Activated T-cell treated with anti-CD3 and anti-CD28 coated beads for 48 hours (primary cell): Measurements from ENCODE around the gene CDX2.

Experiments
- DNase-seq: peaks from one replicate; pipeline ENCODE4 v3.0.0-alpha.2; 2020; ENCODE audit warnings: low read depth

Gene CDX2

DNA sequence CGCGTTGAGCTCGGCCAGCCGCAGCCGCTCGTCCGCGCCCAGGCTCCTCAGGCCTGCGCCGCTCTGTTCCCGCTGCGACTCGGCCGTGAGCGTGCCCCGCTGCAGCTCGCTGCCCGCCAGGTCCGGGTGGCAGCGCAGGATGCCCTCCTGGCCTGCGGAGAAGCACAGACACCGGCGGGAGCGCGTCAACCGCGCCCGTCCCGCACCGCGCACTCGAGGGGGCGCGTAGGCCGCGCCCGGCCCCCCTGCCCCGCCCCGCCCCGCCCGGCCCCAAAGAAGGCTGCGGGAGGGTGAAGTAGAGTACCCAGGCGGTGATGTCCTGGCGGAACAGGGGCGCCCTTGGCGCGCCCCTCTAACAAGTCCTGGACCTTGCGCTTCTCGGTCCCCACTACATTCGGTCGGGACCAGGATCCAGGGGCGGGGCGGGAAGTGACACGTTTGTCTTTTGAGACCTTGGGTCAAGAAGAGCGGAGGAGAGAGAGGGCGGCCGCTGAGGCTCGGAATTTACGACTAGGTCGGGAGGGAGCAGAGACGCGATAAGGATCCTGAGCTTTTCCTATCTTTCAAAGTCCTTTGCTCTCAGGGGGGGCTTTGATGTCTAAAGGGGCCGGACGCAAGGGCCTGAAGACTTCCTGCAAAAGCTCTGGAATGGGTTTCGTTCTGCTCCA lies 9.3 kb upstream of the CDX2 start:
- no peak for DNase-seq

DNA sequence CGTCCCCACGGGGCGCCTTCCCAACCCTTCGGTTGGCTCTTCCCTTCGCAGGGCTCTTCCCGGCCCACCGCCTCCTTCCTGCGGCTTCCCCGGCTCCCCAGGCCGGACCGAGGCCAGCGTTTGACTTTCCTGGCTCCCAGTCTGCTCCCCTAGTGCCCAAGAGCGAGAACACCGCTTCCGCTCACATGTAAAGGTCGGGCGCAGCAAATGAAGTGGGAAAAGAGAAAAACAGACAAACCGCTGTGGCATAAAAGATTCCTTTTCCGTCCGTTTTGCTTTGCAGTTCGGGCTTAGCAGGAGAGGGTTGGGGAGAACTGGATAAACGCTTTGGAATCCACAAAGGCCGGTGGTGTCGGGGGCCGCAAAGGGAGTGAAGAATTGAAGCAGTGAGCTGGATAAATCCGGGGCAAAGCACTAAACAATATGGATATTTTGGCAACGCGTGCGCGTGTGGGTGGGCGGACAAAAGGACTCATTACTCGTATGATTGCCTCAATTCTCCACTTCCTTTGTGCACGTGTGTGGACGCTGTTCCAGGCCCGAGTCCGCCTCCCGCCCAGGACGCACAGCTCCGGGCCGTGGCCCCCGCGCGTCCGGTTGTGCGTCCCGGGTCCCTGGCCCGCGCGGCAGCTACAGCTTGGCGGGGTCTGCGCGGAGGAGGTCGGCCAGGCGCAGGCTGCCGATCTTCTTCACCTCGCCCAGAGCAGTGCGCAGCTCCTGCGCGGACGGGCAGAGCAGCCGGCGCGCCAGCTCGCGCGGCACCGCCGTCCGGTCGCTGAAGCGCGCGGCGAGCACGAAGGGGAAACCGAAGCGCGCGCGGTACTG lies 8.6 kb upstream of the CDX2 start:
- no peak for DNase-seq

DNA sequence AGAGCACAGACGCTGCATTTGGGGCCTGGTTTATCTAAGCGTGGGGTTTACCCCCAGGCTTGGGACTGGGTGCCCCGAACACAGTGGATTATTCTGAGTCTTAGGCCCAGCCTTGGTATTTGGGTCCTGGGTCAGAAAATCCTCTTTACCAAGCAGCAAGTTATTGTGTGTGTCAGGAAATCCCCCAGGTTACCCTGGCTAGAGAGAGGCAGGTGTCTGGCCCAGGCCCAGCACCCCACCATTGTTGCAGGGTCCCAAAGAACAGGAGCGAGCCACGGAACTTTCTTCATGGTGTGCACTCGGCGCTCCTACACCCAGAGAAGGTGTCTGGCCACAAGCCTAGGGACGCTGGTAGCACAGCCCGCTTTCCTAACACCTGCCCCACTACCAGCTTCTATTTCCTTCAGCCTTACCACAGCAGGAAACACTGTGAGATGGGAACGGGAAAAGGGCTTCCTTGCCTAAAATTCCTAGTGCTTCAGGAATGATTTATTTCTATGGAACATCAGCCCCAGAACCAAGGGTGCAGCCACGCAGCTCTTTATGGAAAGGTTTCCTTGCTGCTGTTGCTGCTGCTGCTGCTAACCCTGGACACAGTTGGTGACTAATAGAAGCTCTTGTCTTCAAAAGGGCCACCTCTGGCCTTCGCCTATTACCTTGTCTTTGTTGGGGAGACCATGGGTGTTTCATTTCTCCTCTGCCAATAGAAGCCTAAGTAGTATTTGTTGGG lies 7.4 kb upstream of the CDX2 start:
- DNase-seq = no peak

DNA sequence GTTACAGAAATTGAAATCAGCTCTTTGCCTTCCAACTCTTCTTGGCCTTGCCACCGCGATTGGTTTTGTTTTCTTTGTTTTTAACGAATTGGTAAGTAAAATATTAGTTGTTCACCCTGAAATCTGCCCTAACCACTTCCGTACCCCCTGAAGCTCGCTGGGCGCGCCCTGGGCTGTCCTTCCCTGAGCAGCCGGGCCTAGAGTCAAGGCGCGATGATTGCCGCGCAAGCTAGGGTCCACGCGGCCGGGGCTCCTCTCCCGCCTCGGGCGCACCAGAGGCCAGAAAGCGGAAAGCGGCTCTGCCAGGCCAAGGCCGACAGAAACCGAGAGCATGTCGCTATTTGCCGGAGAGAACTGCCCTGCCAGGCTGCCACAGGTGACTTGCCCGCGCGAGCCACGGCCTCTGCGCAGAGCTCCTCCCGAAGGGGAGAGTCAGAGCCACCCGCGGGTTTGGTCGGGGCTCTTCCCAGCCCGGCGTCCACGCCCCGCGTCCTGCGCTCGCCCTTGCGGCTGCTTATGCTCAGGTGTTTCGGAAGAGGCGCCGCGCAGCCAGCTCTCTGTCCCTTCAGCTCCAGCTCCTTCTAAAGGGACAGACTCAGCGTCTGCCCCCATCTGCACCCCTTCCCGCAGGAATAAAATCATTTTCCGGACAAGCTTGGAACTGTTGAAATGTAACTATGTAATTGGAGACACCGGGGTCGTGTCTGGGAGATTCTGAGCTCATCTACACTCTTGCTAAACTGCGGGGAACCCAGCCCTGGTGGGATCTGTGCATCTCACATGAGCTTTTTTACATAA lies 6.6 kb upstream of the CDX2 start:
- DNase-seq = no peak

DNA sequence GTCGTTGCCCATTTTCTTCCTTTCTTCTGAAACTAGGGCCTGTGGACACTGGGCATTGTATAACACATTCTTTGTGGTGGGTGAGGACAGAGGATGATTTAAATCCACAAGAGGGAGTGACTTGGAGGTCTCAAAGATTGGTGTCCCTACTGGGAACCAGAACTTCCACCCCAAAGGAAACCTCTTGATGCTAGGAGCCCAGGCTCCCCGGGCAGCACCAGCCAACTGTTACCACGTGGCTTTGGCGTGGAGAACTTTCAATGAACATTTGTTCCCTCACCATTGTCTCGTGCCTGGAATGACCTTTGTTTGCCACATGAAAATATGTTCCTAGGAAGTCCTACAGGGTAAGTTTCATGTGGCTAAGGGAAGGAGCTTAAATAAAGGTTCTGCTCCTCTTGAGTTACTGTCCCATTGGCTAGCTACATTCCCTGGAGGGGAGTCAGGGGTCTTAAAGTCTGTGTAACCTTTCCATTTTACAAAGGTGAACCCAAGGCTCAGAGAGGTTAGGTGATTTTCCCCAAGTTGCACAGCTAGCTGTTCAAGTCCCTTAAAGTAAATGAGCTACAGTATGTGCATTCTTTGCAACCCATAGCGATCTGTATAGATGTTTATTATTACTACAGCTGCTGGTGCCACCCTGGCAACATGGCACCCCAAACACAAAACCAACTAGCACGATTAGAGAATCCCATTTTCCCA lies 5.0 kb upstream of the CDX2 start:
- no peak for DNase-seq

DNA sequence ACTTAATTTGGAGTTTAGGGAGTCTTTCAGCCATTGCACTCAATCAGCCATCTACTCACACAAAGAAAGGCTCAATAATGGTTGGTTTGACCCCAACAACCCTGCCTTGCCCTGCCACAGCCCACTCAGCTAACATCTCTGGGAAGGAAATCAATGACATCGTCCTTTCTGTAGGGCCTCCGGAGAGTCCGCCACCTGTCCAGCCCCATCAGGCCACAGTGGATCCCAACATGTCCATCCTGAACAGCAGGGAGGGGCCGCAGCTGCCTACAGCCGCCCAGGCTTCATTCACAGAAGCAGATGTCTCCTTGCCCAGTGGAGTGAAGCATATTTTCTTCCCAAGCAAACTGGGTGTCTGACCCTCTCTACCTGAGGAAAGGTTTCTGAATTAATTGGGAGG lies 4.2 kb upstream of the CDX2 start:
- no peak for DNase-seq

DNA sequence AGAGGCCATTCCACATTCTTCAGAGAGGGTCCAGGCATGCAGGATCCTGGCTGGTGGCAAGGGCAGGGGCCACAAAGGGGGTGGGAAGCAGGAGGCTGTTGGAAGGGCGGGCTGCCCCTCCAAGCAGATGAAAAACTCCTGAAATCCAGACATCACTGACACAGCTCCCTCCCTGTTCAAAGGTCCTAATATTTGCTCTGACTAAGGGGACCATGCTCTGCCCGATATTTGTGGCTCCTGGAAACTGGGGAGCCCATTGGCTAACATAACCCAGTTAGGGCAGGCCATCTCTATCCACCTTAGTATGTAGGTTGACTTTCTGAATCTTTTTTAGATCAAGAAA lies 3.3 kb upstream of the CDX2 start:
- DNase-seq = no peak

DNA sequence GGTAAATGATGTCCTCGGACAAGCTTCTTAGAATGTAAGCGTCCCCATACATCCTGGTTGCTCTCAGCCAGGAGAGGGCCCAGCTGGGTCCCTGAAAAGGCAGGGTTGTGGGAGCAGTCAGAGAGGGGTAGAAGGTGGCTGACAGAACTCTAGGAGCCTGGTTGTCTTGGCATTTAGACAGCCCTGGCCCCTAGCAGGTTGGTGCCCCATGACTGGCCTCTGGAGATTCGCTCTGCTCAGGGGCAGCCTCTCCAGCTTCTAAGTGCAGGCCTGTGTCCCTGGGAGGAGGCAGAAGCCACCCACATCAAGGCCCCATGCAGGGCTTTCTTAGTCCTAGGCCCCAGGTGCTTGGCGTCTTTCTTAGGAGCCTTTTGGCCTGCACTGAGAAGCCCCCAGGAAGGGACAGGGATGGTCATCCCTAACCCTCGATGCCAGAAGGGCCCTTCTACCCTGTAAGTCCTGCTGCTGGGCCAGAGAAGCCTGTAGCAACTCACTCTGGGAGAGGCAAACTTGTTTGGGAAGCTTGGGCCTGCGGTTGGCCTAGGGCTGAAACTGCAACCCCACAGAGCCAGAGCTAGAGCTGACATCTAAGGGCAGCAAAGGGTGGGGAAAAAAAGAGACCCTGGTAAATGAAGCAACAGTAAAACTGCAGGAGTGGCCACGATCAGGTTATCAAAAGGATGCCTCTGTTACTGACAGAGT lies 2.8 kb upstream of the CDX2 start:
- DNase-seq = no peak

DNA sequence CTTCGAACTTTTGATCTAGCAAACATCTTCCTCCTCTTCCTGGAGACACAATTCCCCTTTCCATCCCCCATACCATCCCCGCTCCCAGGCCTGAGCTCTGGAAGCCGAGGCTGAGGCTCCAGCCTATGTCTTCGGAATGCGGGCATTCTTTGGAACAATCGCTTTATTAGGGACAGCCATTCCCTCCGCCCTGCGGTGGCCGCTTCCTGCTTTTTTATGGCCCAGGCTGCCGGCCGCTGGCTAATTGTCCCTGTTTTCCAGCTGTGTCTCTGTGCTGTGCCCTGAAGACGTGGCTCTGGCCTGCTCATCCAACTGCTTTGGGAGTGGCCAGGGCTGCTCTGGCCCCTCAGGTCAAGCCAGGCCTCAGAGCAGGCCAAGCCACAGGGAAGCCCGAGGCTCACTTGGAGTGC lies 2.1 kb upstream of the CDX2 start:
- DNase-seq = no peak

DNA sequence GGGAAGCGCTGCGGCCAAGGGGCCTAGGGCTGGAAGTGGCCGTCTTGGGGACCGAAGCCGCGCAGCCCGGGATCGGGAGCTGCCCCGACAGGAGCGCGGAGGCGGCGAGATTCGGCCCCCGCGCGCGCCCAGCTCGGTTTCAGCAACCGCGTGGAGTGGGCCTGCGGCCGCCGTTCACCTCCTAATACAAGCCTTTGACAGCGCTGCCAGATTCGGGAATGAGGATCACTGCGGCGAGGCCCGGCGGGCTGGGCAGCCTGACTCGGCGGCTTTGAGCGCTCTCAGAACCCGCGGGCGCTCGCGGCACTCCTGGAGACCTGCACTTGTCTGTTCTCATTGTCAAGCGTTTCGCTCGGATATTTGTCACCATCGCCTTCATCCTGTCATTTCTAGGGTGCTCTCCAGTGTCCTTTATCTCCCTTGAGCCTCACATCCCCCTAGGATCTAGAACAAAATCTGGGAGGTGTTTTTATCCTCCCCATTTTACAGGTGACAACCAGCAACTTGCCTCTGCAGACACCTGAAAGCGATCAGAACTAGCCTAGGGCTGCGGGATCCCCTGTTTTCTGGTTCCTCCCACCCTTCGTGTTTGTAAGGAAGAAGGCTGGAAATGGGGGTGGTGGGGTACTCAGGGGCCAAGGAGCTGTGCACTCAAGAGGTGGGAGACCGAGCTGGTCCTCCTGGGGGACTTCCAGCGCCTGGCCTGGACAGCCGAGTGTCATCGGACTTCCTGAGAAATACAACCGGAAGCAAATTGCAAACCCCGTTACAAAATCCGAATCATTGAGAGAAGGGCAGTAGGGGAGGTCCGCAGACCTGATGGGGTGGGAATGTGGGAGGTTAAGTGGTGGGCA lies 1.5 kb upstream of the CDX2 start:
- DNase-seq = no peak

DNA sequence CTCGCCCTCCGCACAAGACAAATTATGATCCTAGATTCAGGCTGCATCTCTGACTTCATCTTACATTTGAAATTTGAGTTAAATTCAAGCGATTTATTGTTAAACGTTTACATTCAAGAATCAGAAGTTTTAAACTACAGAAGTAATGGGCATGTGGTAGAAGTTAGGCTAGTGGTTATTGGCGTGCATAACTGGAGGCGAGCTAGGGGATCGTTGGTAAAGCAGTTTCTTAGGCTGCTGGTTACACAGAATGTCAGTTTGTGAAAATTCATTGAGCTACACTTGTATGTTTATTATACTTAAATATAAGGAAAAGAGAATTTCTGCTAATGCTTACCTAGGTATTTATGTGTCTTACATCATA lies 733 bp upstream of the CDX2 start:
- no peak for DNase-seq

DNA sequence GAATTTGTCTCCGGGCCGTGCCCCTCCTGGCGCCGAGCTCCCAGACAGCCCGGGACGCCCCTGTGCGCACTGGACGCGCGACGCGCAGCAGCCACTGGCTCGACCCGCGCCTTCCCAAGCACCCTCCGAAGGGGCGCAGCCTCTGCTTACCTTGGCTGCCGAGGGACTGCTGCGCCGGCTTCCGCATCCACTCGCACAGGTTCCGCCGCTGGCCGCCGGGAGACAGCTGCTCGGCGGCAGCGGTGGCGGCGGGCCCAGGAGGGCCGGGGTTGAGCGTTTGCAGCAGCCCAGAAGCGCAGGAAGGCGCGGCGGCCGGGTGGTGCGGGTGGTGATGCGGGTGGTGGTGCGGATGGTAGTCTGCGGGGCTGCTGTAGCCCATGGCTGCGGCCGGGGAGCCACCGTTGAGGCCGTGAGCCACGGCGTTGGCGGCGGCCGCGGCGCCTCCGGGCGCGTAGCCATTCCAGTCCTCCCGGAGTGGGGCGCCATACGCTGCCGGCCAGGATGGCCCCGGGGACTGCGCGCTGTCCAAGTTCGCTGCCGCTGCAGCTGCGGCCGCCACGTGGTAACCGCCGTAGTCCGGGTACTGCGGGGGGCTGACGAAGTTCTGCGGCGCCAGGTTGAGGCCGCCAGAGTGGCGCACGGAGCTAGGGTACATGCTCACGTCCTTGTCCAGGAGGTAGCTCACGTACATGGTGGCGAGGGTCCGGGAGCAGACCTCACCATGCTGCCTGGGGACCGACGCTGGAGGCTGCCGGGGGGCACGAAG lies 616 bp downstream of the CDX2 start:
- DNase-seq = no peak

DNA sequence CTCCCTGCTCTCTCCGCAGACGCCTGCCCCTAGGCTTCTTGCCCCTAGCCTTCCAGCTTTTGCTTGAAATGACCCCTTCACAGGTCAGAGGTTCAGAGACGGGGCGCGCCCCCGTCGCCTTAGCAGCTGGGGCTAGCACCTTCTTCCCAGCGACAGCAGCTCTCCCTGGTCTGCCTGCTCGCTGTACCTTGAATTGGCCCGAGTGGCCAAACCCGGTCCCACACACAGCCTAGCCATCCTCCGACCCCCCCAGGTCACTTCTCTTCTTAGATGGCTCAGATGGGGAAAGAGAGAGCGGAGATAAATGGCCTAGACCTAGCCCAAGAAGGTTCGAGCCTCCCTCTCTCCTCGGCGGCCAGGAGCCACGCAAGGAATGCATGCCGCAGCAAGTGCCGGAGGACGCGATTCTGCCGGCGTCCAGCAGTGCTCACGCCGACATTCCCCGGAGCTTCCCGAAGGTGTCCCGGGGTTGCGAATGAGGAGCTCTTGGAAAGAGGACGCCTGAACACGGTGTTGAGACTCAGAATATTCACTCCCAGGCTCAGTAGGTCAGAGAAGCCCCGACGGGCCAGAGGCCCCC lies 1.3 kb downstream of the CDX2 start:
- DNase-seq = no peak

DNA sequence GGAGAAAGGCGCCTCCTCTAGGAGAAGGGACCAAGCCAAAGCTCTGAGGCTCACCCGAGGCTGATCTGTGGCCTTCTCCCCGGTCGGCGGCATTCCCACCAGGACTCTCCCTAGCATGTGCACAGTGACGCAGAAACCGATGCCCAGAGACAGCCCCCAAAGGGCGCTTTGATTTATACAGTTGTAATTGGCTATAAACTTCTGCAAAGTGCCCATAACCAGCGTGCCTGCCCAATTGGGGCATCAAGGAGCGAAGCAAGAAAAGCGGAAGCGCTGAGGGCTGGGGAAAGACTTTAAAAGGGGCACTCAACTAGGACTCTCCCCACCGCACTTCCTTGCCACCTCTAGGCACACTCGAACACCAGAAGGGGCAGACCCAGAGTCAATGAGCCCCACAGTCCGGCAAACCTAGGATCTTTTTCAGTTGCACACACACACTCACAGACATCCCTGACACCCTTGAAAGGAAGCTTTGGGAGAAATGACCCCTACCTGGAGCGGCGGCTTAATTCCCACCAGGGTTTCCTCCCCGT lies 1.8 kb downstream of the CDX2 start:
- DNase-seq = no peak

DNA sequence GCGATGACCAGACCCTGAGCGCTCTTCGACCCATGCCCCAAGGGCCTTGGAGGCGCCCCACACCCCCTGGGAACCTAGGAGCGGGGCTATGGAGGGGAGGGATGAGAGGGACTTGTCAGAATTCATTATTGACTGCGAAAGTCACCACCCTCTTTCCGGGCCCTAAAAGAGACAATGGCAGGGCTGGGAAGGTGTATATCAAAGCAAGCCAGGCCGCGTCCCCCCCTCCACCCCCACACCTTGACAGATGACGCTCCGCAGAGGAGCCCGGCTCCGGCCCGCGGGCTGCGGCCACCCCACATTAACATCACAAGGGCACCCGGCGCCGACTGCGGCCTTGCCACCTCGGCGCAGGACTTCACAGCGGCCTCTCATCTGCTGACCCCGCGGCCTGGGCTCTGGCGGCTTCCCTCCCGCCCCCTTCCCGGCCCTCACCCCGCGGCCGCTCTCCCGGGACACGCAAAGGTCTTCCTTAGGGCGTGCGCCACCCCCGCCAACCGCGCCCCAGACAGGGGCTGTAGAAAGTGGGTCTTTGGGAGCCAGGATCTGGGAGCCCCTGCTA lies 2.4 kb downstream of the CDX2 start:
- DNase-seq = no peak

DNA sequence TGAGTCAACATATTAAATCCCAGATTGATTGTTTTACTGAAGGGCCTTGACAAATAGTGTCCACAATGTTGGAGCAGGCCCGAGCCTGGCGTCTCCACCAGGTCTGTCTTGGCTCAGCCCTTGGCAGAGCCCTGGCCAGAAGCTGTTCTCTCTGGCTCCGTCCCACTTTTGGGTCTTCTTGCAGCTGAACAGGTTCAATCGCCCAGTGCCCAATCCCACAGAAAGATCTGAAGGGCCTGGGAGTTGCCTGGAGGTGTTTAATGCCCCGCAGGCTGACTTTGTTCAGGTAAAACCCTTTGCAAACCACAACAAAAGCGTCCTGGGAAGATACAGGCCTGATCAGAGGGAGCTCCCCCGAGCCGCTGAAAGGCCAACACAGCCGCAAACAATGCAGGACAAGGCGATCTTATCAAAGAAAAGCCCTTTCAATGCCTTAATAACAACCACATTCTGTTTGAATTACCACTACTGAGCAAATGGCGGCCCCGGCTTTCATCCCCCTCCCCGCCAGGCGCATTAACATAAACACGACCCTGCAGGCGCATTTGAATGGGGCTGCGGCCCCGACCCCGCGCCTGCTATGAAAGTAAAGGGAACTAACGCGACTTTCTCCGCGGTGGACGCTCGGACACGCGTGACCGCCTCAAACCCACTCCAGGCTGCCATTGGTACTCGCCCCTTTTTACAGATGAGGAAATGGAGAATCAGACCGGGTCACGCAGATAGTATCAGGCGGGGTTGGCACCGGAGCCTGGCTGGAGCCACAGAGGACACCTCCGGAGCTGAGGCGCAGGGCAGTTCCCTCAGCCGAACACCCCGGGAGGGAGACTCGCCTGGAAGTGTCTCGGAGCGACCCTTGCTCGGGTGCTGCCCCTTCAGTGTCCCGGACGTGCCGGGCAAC lies 3.1 kb downstream of the CDX2 start:
- DNase-seq = no peak

DNA sequence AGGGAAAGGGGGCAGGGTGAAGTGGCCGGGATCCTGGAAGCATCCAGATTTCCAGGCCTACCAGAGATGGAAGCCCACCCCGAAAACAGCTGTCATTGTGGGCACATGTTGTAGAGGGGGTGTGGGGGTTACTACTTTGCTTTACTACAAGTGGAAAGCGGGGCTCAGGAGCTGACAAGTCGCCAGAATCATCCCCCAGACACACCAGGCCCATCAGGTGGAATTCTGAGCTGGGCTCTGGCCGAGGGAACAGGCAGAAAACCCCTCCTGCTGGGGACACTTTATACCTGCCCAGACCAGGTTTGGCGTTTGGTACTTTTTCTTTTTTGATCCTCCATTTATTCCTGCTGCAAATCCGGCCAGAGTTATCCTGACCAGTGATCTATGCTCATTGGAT lies 3.8 kb downstream of the CDX2 start:
- DNase-seq = no peak
